ENCODE results near the gene CALCOCO2. TPM values are rescaled to one million over a fixed set of nuclear protein-coding genes. Genes with fewer than 3 reads are reported as not detected.

The CALCOCO2 gene
- polyA plus RNA-seq, 1 experiment: 108 TPM

- TF ChIP-seq, protein P1, sequence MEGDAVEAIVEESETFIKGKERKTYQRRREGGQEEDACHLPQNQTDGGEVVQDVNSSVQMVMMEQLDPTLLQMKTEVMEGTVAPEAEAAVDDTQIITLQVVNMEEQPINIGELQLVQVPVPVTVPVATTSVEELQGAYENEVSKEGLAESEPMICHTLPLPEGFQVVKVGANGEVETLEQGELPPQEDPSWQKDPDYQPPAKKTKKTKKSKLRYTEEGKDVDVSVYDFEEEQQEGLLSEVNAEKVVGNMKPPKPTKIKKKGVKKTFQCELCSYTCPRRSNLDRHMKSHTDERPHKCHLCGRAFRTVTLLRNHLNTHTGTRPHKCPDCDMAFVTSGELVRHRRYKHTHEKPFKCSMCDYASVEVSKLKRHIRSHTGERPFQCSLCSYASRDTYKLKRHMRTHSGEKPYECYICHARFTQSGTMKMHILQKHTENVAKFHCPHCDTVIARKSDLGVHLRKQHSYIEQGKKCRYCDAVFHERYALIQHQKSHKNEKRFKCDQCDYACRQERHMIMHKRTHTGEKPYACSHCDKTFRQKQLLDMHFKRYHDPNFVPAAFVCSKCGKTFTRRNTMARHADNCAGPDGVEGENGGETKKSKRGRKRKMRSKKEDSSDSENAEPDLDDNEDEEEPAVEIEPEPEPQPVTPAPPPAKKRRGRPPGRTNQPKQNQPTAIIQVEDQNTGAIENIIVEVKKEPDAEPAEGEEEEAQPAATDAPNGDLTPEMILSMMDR (IDR thresholded peaks at IDR 0.05; ENCODE audit: insufficient read depth, low read depth, low read length): no peak
- ChIA-PET CTCF (interaction anchor here (1.8 to 1.9 kb wide), 2 partner anchors 11 to 166 kb away, joined by 6 to 7 read pairs; no protein-coding TSS in a partner anchor), POLR2A (no interaction called here)
- Histone ChIP-seq H3K4me3 (ENCODE audit: low read depth, low read length) (no peak overlapping the region), H3K27me3 (ENCODE audit: control insufficient read depth, insufficient read depth, low read length) (no peaks in the 10 kb centered on the region), H3K36me3 (ENCODE audit: control insufficient read depth, insufficient read depth, low read length) (peaks cover 2% of the 10 kb centered on the region)
- DNase-seq (ENCODE audit: low read depth): no peak
Measured at GRCh38 chr17:48890086-48890485, 59.3 kb downstream of the CALCOCO2 start.

DNA sequence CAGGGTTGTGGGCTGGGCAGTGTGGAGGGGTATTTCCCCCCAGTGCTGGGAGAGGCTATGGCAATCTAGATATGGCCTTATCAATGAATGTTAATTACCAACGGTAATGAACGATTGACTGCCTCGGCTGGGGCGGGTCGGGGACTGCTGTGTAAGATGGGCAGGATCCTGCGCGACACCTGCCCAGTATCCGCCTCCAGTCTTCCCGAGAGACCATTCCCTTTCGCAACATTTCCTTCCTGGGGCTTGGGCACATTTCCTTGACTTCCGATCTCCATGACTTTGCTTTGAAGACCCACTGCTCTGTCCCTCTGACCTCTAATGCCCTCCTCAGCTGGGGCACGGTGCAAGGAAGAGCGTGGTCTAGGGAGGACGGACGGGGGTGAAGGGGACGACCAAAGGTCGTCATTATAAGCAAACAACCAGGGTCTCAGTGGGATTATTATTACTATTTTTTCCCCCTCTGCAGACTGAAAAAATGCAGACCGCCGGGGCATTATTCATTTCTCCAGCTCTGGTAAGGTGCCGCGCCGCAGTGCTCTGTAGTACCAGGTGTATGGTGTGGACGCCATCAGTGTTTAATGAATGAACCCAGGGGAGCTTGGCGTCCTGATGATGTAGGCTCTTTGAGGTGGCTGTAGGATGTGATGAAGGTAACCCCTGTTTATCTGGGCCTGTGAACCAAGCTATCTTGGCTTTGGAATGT lies 62.3 kb downstream of the CALCOCO2 start:
- TF ChIP-seq, protein P1 (IDR thresholded peaks at IDR 0.05; ENCODE audit: insufficient read depth, low read depth, low read length): no peak
- Histone ChIP-seq H3K27me3 (ENCODE audit: control insufficient read depth, insufficient read depth, low read length) (no peaks in the 10 kb centered on the region), H3K4me3 (ENCODE audit: low read depth, low read length) (peak overlapping the region; percentile 98), H3K36me3 (ENCODE audit: control insufficient read depth, insufficient read depth, low read length) (peaks cover 5% of the 10 kb centered on the region)
- no peak for DNase-seq (ENCODE audit: low read depth)
- POLR2A ChIA-PET: interaction anchor here (0.6 to 0.8 kb wide), 2 partner anchors 15 to 121 kb away, joined by 3 read pairs; partner anchors contain the start of gene UBE2Z
- CTCF ChIA-PET: interaction anchor here (0.6 to 2.6 kb wide), 7 partner anchors 11 to 305 kb away, joined by 3 to 21 read pairs (median 4); no protein-coding TSS in a partner anchor

DNA sequence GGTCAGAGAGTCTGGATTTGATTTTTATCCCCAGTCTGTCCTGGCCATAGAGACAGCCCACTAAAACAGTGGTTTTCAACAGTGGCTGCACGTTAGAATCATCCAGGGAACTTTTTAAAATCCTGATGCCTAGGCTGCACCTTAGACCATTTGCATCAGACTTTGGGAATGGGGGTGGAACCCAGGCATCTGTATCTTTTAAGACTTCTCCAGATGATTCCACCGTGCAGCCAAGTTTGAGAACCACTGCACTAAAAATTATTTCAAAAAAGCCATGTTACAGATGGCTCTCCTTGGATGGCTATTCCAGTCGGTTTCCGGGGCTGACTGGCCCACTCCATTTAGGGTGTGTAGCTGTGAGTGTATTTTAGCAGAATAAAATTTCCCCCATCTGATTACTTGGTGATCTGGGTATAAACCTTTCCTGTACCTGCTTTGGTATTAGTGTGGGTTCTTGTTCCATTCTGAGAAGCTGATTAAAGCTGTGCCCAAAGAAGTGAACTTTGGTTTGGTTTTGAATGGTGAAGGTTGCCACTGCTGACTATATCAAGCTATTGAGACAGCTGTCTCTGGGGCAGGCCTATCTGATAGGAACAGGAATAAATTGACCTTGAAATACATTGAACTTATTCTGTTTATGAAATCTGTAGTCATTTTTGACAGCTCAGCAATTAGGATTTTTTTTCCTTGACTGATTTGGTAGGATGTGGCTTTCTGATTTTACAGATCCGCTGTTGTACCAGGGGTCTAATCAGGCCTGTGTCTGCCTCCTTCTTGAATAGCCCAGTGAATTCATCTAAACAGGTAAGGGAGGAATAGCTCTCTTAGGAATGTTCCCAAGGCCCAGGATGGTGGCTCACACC lies 63.0 kb downstream of the CALCOCO2 start:
- TF ChIP-seq, protein P1 (IDR thresholded peaks at IDR 0.05; ENCODE audit: insufficient read depth, low read depth, low read length): no peak
- H3K36me3 ChIP-seq (ENCODE audit: control insufficient read depth, insufficient read depth, low read length): peaks cover 5% of the 10 kb centered on the region
- ChIA-PET POLR2A (no interaction called here), CTCF (interaction anchor here (0.6 to 2.6 kb wide), 5 partner anchors 15 to 304 kb away, joined by 3 to 21 read pairs (median 4); no protein-coding TSS in a partner anchor)
- no peaks in the 10 kb centered on the region for H3K27me3 ChIP-seq (ENCODE audit: control insufficient read depth, insufficient read depth, low read length)
- no peak for DNase-seq (ENCODE audit: low read depth)
- peak overlapping the region; percentile 98 for H3K4me3 ChIP-seq (ENCODE audit: low read depth, low read length)

DNA sequence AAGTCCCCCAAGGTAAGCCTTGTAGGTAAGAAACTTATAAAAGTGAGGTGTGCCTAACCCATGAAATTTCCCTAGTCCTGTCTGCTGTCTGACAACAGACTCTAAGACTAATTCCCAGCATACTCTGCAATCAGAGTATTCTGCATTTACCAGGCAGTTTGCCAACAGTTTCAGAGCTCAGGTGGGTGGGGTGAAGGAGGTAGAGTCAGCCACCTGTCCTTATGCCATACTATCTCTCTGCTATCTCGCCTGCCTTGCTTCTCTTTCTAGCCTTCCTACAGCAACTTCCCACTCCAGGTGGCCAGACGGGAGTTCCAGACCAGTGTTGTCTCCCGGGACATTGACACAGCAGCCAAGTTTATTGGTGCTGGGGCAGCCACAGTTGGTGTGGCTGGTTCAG lies 64.1 kb downstream of the CALCOCO2 start:
- POLR2A ChIA-PET: no interaction called here
- CTCF ChIA-PET: interaction anchor here (1.1 to 1.2 kb wide), 2 partner anchors 10 to 90 kb away, joined by 3 to 4 read pairs; no protein-coding TSS in a partner anchor
- Histone ChIP-seq H3K4me3 (ENCODE audit: low read depth, low read length) (no peak overlapping the region), H3K27me3 (ENCODE audit: control insufficient read depth, insufficient read depth, low read length) (no peaks in the 10 kb centered on the region), H3K36me3 (ENCODE audit: control insufficient read depth, insufficient read depth, low read length) (peaks cover 5% of the 10 kb centered on the region)
- TF ChIP-seq, protein P1 (IDR thresholded peaks at IDR 0.05; ENCODE audit: insufficient read depth, low read depth, low read length): no peak
- no peak for DNase-seq (ENCODE audit: low read depth)

DNA sequence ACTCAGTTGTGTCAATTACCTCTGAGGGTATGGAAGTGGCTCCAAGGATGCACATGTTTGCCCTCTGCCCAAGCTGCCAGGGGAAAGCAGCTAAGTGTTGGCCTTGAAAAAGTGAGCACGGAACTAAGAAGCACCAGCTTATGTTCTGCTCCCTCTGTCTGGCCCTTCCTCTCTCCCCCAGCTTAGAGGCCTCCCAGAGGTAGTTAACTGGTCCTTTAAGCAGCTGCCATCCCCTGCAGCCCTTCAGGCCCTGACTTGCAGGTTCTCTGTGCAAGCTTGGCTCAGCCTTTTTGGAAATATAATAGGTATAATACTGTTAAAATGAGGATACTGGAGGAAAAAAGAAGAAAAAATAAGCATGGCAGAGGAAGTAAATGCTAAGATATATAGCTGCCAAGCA lies 70.4 kb downstream of the CALCOCO2 start:
- no peaks in the 10 kb centered on the region for H3K27me3 ChIP-seq (ENCODE audit: control insufficient read depth, insufficient read depth, low read length)
- no peak for DNase-seq (ENCODE audit: low read depth)
- TF ChIP-seq, protein P1 (IDR thresholded peaks at IDR 0.05; ENCODE audit: insufficient read depth, low read depth, low read length): no peak
- H3K4me3 ChIP-seq (ENCODE audit: low read depth, low read length): no peak overlapping the region
- no peaks in the 10 kb centered on the region for H3K36me3 ChIP-seq (ENCODE audit: control insufficient read depth, insufficient read depth, low read length)
- ChIA-PET CTCF (no interaction called here), POLR2A (no interaction called here)

All from BJ (cell line).